HG03135 (cell line): ENCODE results near the gene PCBP1.
"Not testable (repeated sequence)": the region's sequence is repeated elsewhere in the genome, so short reads cannot be mapped to it uniquely, and the experiment has no call there.

Experiments
- ATAC-seq: cut with Tn5 transposase; IDR thresholded peaks from one replicate; pipeline ENCODE4 v1.9.1; 2021; ENCODE audit warnings: mild to moderate bottlenecking, moderate library complexity; ENCODE audit not compliant: unreplicated experiment

The PCBP1 gene

GRCh38 chr2:70080610-70081200 is 6.6 kb upstream of the PCBP1 start:
- no peak for ATAC-seq

- no peak for ATAC-seq
Measured at GRCh38 chr2:70081221-70081620, 6.1 kb upstream of the PCBP1 start.

GRCh38 chr2:70083344-70084156 is 3.7 kb upstream of the PCBP1 start:
- ATAC-seq = peak; percentile 36

DNA sequence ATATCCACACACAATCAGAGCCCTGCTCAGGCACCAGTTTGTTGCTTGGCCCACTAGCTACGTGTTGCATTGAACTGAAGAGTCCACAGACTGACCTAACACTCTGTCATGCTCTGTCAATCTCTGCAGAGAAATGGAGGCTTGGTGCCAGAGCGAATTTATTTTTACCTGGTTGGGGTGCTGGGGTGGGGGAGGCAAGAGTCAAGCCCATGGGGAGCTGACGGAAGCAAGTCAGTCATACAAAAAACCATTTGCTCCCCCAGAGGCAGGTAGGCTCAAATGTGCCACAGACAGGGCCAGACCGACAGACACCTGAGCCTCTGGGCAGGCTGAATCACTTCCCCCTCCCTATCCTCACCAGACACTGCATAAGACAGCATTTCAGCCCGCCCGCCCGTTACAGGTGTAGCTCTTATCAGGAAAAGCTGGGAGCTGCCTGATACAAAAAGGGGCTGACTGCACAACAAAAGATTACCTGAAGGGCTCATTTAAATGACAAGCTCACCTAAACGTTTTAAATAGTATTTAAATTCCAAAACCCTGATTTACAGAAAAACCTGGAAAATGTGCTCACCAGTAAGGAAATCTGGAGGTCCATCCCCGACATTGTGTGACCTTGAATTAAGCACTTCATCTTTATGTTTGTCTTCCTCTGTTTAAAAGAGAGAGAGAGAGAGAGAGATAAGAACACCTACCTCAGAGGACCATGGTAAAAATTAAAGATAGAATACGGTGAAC is 2.1 kb upstream of the PCBP1 start:
- no peak for ATAC-seq

- ATAC-seq = no peak
Measured at GRCh38 chr2:70085711-70086277, 1.5 kb upstream of the PCBP1 start.

- ATAC-seq = peak; percentile 36
Measured at GRCh38 chr2:70086278-70086837, 919 bp upstream of the PCBP1 start.

DNA sequence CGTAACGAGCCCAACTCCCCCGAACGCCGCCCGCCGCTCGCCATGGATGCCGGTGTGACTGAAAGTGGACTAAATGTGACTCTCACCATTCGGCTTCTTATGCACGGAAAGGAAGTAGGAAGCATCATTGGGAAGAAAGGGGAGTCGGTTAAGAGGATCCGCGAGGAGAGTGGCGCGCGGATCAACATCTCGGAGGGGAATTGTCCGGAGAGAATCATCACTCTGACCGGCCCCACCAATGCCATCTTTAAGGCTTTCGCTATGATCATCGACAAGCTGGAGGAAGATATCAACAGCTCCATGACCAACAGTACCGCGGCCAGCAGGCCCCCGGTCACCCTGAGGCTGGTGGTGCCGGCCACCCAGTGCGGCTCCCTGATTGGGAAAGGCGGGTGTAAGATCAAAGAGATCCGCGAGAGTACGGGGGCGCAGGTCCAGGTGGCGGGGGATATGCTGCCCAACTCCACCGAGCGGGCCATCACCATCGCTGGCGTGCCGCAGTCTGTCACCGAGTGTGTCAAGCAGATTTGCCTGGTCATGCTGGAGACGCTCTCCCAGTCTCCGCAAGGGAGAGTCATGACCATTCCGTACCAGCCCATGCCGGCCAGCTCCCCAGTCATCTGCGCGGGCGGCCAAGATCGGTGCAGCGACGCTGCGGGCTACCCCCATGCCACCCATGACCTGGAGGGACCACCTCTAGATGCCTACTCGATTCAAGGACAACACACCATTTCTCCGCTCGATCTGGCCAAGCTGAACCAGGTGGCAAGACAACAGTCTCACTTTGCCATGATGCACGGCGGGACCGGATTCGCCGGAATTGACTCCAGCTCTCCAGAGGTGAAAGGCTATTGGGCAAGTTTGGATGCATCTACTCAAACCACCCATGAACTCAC is 673 bp downstream of the PCBP1 start:
- no peak for ATAC-seq

DNA sequence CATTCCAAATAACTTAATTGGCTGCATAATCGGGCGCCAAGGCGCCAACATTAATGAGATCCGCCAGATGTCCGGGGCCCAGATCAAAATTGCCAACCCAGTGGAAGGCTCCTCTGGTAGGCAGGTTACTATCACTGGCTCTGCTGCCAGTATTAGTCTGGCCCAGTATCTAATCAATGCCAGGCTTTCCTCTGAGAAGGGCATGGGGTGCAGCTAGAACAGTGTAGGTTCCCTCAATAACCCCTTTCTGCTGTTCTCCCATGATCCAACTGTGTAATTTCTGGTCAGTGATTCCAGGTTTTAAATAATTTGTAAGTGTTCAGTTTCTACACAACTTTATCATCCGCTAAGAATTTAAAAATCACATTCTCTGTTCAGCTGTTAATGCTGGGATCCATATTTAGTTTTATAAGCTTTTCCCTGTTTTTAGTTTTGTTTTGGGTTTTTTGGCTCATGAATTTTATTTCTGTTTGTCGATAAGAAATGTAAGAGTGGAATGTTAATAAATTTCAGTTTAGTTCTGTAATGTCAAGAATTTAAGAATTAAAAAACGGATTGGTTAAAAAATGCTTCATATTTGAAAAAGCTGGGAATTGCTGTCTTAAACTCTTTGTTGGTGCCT is 1.4 kb downstream of the PCBP1 start:
- no peak for ATAC-seq

DNA sequence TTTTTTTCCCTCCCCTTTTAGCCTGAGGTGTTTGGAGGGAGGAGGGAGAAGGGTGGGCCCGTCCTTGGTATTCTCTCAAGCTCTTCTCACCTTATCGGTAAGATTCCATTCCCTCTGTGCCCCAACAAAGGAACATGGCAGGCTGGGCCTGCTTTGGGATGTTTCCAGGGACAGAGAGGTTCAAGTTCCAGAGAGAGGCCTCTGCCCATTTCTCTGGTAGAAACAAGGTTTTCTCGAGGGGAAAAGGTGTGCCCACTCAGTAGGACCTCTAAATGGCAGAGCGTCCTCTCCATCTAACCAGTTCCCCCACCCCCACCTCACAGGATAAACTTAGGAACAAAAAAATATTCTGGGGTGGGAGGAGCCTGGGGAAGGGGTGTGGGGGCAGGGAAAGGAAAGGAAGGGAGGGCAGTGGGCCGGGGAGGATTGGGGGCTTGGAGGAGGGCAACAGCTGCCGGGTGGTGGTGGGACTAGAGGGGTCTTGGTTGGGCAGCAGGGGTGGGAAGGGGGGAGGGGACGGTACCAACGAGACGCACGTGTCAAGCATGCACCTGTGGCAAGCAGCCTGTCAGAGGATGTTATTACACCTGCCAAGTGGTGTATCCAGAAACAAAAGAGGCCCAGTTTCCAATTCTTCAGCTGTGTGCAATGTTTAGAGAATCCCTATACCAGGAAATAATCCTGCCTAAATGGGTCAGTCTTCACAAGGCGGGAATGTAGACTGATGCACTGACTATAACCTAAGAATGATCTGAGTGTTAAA is 2.1 kb downstream of the PCBP1 start:
- ATAC-seq = no peak

DNA sequence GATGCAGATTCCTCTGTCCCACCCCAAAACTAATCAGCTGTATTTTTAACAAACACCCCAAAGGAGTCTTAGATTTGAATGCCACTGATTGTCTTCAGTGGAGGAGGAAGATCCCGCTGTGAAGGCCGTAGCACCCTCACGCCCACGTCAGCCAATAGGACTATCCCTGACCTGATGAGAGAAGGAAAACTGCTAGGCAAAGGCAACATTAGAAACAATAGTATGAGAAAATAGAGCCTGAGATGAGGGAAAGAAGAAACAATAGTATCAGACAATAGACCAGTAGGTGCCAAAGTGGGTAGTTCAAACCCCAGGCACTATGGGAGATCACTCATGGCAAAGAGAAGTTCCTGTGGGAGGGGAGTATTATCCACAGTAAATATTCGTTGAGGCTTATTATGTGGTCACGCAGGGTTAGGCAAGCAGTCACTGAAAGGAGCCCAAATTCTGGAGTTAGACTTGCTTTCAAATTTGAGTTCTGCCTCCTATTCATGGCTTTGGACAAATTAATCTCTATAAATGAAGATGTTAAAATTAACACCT is 2.8 kb downstream of the PCBP1 start:
- ATAC-seq = no peak

DNA sequence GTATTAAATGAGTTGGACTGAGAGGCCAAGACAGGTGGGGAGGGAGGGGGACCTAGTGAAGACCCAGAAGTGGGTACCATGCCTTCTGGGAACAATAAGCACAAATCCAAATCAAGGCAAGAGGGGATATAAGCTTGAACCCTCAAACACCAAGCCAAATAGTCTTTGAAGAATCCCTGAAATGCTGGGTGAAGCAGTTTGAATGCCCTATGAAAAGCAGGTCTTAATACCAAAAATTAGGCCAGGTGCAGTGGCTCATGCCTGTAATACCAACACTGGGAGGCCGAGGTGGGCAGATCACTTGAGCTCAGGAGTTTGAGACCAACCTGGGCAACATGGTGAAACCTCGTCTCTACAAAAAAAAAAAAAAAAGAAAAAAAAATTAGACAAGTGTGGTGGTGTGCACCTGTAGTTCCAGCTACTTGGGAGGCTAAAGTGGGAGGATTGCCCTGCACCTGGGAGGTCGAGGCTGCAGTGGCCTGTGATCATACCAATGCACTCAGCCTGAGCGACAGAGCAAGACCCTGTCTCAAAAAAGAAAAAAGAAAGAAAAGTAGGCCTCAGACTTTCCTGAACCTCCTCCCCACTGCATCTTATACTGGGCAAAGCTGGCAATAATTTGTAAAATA is 3.5 kb downstream of the PCBP1 start:
- no peak for ATAC-seq

DNA sequence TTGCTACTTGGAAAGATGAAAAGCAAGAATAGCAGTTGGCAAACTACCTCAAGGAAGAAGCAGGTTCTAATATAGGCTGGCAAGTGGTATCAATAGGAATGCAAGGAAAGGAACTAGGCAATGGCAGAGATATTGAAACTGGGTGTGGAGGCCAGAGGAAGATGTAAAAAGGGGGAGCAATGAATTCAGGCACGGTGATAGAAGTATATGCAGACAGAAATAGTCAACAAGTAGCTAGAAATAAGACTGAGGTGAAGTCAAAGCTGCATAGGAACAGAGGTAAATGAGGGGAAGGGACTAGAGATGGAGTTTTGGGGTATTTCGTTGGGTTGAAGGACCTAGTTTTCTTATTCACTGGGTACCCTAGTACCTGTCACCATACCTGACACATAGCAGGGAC is 4.1 kb downstream of the PCBP1 start:
- no peak for ATAC-seq

DNA sequence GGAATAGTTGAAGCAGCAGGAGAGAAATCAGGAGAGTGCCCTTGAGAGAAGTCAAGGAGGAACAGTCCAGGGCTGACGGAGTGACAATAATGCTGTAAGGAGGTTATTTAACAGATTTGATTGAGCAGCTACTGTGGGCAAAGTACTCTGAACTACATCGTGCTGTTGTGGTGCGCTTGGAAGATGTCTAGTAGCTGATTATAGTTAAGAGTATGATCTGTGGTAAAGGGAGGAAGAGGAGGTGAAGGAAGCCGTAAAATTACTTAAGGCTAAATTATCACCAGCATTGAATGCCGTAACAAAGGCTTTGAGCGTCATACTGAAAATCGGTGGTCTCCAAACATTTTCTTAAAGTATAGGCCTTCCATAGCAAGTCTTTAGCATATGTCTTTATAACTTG is 4.5 kb downstream of the PCBP1 start:
- no peak for ATAC-seq

GRCh38 chr2:70092576-70093243 is 5.4 kb downstream of the PCBP1 start:
- not testable (repeated sequence) for ATAC-seq

- no peak for ATAC-seq
Measured at GRCh38 chr2:70094171-70094977, 7.1 kb downstream of the PCBP1 start.

DNA sequence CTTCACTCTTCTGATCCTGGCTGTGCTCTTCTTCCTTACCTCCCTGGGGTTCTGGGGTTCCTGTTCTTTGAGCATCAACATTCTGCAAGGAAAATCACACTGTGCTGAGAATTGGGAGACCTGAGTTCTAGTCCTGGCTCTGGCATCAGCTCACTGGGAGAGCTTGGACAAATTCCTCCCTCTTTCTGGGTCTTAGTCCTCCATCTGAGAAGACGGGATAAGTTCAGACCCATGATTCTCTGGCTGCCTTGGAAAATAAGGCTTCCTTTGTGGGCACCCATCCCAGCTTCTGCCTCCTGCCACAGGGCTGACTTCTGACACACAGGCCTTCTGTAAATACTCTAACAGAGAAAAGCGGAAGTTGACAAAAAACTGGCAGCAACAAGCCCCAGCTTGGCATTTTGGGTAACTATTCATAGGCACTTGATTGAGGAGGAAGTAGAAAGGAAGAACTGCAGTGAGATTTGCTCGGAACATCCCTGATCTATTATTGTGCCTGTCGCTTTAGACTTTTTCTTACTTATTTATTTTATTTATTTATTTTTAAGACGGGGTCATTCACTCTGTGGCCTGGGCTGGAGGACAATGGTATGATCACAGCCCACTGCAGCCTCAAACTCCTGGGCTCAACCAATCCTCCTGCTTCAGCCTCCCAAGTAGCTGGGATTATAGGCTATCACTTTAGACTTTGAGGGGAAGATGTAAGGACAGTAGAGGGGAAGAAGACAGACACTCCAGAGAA is 7.9 kb downstream of the PCBP1 start:
- ATAC-seq = peak; percentile 62
